Breast epithelium (tissue), 4 donors: Measurements from ENCODE around the gene GALNT7. TPM values are rescaled to one million over a fixed set of nuclear protein-coding genes. Genes with fewer than 3 reads are reported as not detected.

Experiments used
- DNase-seq, 2 donors: peaks; one replicate each; pipeline ENCODE4 v3.0.0-alpha.2; 2019; ENCODE audit warnings: low spot score in 2 of 2
- H3K27ac ChIP-seq, 2 donors: fragments of 200-600 bp; sonication (generic) in 1 of 2; one replicate each; pipeline ENCODE4 v1.5.1; 2016 to 2019; ENCODE audit warnings: mild to moderate bottlenecking in 1 of 2
- H3K27me3 ChIP-seq, 2 donors: fragments of 200-600 bp; sonication (generic) in 1 of 2; one replicate each; pipeline versions ENCODE4 v1.5.1 to v1.6.0; 2017 to 2019; ENCODE audit warnings: control low read depth in 1 of 2, mild to moderate bottlenecking in 1 of 2
- H3K36me3 ChIP-seq: fragments of 200-600 bp; one replicate; pipeline ENCODE4 v1.5.1; 2019
- H3K4me1 ChIP-seq, 2 donors: fragments of 200-600 bp; sonication (generic); one replicate each; pipeline ENCODE4 v1.5.1; 2016 to 2019; ENCODE audit warnings: control low read depth in 1 of 2
- H3K4me3 ChIP-seq, 3 donors: fragments of 200-600 bp; sonication (generic); 1 replicate in 2 of 3; 2 replicates in 1 of 3; pipeline ENCODE4 v1.5.1; 2016 to 2019; ENCODE audit warnings: mild to moderate bottlenecking in 3 of 3, moderate library complexity in 2 of 3
- H3K9me3 ChIP-seq, 2 donors: fragments of 200-600 bp; sonication (generic) in 1 of 2; one replicate each; pipeline ENCODE4 v1.5.1; 2016 to 2019; ENCODE audit warnings: control low read depth in 1 of 2
- POLR2A ChIP-seq: fragments of 450-650 bp; IDR thresholded peaks from one replicate; pipeline ENCODE4 v1.6.1; 2016; ENCODE audit warnings: antibody characterized with exemption, mild to moderate bottlenecking, moderate library complexity
- POLR2AphosphoS5 ChIP-seq, 3 donors: sonication (generic); formaldehyde crosslinking; IDR thresholded peaks; one replicate each; pipeline ENCODE4 v1.6.1; 2017; ENCODE audit warnings: antibody characterized with exemption in 3 of 3
- intact Hi-C: fragments of 100-400 bp; cut with DNase I; formaldehyde crosslinking; loops from one replicate; pipeline ENCODE4 v1.15.1; 2023; ENCODE audit warnings: low total_unique reads
- total RNA-seq, 3 donors: library from RNA; depleted of rRNA; stranded (reverse); fragments of >200 nt; gene quantifications; one replicate each; pipeline ENCODE4 v1.1.0, GENCODE V29; 2016
- TF ChIP-seq, protein P1 (sequence below), 3 donors: fragments of 450-650 bp; IDR thresholded peaks; one replicate each; pipeline ENCODE4 v1.5.1; 2016 to 2017; ENCODE audit warnings: antibody characterized with exemption in 3 of 3, mild to moderate bottlenecking in 3 of 3, moderate library complexity in 3 of 3

GALNT7 gene
- total RNA-seq, 3 donors from 2014 or later = 10.7 to 67.2 (median 52.2) TPM

GRCh38 chr4:173275150-173275549 lies 106.5 kb downstream of the GALNT7 start:
- H3K27ac ChIP-seq = no peak overlapping the region
- no peaks in the 10 kb centered on the region for H3K9me3 ChIP-seq
- no peak for DNase-seq
- no peak for TF ChIP-seq POLR2AphosphoS5 (IDR thresholded peaks at IDR 0.05)
- TF ChIP-seq, protein P1, sequence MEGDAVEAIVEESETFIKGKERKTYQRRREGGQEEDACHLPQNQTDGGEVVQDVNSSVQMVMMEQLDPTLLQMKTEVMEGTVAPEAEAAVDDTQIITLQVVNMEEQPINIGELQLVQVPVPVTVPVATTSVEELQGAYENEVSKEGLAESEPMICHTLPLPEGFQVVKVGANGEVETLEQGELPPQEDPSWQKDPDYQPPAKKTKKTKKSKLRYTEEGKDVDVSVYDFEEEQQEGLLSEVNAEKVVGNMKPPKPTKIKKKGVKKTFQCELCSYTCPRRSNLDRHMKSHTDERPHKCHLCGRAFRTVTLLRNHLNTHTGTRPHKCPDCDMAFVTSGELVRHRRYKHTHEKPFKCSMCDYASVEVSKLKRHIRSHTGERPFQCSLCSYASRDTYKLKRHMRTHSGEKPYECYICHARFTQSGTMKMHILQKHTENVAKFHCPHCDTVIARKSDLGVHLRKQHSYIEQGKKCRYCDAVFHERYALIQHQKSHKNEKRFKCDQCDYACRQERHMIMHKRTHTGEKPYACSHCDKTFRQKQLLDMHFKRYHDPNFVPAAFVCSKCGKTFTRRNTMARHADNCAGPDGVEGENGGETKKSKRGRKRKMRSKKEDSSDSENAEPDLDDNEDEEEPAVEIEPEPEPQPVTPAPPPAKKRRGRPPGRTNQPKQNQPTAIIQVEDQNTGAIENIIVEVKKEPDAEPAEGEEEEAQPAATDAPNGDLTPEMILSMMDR (IDR thresholded peaks at IDR 0.05) = no peak
- TF ChIP-seq POLR2A = no peak
- H3K27me3 ChIP-seq = no peaks in the 10 kb centered on the region
- H3K4me1 ChIP-seq = no peaks in the 10 kb centered on the region
- intact Hi-C loops = no loop called here
- no peak overlapping the region for H3K4me3 ChIP-seq
- no peaks in the 10 kb centered on the region for H3K36me3 ChIP-seq

DNA sequence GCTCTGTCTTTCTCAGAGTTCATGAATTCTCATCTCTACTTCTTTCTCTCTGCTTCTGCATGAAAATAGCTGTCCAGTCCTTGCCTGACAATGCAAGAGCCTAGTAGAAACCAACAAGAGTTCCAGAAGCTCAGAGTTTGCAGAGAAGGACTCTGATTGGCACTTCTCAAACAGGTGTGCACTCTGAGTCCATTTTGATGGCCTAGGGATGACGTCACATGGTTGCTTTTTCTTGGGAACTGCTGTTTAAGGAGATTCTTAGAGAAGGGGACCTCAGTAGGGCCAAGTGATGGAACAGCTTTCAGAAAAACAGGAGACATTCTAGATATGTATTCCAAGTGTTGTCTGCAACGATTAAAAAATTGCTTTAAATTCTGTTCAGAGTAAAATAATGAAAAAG lies 108.7 kb downstream of the GALNT7 start:
- Histone ChIP-seq H3K36me3 (no peaks in the 10 kb centered on the region), H3K4me3 (no peak overlapping the region), H3K27ac (no peak overlapping the region), H3K9me3 (peaks cover 0 to 5% of the 10 kb centered on the region in 2 donors), H3K27me3 (no peaks in the 10 kb centered on the region), H3K4me1 (no peaks in the 10 kb centered on the region)
- intact Hi-C loops = no loop called here
- no peak for TF ChIP-seq POLR2A
- TF ChIP-seq, protein P1 (IDR thresholded peaks at IDR 0.05) = no peak
- no peak for TF ChIP-seq POLR2AphosphoS5 (IDR thresholded peaks at IDR 0.05)
- DNase-seq = no peak

DNA sequence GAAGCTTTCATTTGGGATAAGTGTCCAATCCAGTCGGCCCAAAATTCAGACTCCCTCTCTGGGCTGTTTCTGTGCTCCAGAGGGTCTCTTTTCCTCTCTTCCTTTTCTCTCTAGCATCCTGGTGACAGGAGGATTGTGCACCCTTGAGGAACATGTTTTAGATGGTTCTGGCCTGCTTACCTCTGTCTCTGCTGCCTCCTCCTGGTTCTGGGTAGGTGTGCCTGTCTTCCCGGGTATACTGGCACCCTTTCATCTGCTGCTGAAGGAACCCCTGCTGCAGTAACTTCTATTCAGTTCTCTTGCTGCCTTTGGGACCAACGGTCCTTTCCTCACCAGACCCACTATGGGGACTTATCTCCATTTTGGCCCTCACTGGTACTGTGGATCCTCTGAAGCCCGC lies 112.4 kb downstream of the GALNT7 start:
- H3K4me3 ChIP-seq = no peak overlapping the region
- no peaks in the 10 kb centered on the region for H3K27me3 ChIP-seq
- H3K27ac ChIP-seq = no peak overlapping the region
- intact Hi-C loops = no loop called here
- peaks cover 6 to 31% of the 10 kb centered on the region in 2 donors for H3K9me3 ChIP-seq
- TF ChIP-seq, protein P1 (IDR thresholded peaks at IDR 0.05) = no peak
- TF ChIP-seq POLR2A = no peak
- no peak for TF ChIP-seq POLR2AphosphoS5 (IDR thresholded peaks at IDR 0.05)
- no peak for DNase-seq
- no peaks in the 10 kb centered on the region for H3K36me3 ChIP-seq
- no peaks in the 10 kb centered on the region for H3K4me1 ChIP-seq

DNA sequence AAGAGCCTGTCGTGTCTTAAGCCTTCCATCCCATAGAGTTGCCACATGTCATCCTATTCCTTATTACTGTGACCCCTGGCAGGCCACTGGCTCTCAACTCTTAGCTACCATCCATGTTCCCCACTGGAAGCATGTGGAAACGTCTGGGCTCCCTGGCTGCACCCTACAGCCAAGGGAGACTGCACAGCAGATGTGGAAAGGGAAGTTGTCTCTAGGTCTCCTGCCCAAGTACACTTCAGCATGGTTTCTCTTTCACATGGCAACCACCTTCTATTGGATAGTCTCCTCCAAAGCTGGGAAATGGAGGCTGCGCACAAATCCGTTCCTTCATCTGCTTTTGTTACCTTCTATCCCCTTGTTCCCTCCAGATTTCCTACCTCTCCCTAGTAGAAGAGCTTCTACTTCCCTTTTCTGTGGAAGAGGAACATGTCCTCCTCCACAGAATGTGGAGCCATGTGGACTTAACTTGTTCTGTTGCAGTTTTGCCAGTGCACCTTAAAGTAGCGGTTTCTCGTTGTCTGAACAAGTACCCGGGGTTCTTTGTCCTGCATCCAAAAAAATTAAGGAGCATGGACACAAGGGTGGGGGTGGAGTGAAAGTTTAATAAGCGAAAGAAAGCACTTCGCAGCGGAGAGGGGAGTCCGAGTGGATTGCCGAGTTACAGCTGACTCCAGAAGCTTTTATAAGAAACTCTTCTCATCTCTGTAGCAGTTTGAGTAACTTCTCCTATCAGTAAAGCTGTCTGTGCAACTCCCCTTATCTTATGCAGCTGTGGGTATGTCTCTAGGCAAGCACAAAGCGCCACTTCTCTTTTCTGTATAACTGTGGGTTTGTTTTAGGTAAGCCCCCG lies 113.0 kb downstream of the GALNT7 start:
- Histone ChIP-seq H3K36me3 (no peaks in the 10 kb centered on the region), H3K4me3 (no peak overlapping the region), H3K9me3 (peaks cover 11 to 36% of the 10 kb centered on the region in 2 donors), H3K27me3 (no peaks in the 10 kb centered on the region), H3K27ac (no peak overlapping the region), H3K4me1 (no peaks in the 10 kb centered on the region)
- intact Hi-C loops = no loop called here
- TF ChIP-seq POLR2AphosphoS5 (IDR thresholded peaks at IDR 0.05) = no peak
- TF ChIP-seq, protein P1 (IDR thresholded peaks at IDR 0.05) = no peak
- no peak for TF ChIP-seq POLR2A
- no peak for DNase-seq

GRCh38 chr4:173282256-173282562 lies 113.6 kb downstream of the GALNT7 start:
- no peak overlapping the region for H3K27ac ChIP-seq
- peaks cover 11 to 41% of the 10 kb centered on the region in 2 donors for H3K9me3 ChIP-seq
- no peaks in the 10 kb centered on the region for H3K27me3 ChIP-seq
- no peak for DNase-seq
- no peak overlapping the region for H3K4me3 ChIP-seq
- TF ChIP-seq, protein P1 (IDR thresholded peaks at IDR 0.05) = no peak
- TF ChIP-seq POLR2A (no peak), POLR2AphosphoS5 (IDR thresholded peaks at IDR 0.05) (no peak)
- H3K4me1 ChIP-seq = no peaks in the 10 kb centered on the region
- intact Hi-C loops = no loop called here
- H3K36me3 ChIP-seq = no peaks in the 10 kb centered on the region
